ENCODE data around the gene SMIM5.
A peak's percentile ranks its signal among the peaks of the same experiment; 100 is the strongest.

The SMIM5 gene

DNA sequence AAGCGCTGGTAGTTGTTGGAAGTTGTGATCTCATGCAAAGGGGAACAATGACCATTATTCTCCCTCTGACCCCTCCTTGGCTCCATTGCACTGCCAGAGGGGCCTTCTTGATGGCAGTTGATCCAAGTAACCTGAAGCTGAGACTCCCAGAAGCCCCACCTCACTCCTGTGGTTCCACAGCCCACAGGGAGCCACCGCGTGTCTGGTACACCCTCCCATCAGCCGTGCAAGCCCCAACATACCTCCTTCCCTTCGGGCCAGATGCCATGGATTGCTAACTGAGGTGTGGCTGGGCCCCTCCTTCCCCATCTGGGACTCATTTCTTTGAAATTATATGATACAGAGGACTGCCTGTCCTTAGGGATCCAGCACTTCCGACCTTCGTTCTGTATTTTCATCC lies 51.7 kb downstream of the SMIM5 start:
- H3K4me3 ChIP-seq (ENCODE audit: low read length): no peak overlapping the region
- DNase-seq (ENCODE audit: low read depth, low spot score): no peak

DNA sequence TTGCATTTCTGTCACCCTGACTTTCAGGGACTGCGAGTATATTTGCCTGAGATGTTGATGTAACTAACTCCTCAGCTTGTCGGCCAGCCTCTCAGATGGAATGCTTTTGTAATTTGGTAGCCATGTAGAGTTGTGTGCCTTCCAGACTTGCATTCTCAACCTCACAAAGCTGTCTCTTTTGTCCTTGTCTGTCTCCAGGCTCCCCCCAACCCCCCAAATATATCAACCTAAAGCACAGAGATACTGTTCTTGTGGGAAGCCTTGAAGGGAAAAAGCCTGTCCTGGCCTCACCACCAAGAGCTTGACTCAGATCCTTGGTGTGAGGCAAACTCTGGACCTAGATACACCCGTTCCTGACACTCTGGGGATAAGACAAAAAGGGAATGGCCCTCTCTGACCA lies 52.3 kb downstream of the SMIM5 start:
- no peak overlapping the region for H3K4me3 ChIP-seq (ENCODE audit: low read length)
- DNase-seq (ENCODE audit: low read depth, low spot score): no peak

DNA sequence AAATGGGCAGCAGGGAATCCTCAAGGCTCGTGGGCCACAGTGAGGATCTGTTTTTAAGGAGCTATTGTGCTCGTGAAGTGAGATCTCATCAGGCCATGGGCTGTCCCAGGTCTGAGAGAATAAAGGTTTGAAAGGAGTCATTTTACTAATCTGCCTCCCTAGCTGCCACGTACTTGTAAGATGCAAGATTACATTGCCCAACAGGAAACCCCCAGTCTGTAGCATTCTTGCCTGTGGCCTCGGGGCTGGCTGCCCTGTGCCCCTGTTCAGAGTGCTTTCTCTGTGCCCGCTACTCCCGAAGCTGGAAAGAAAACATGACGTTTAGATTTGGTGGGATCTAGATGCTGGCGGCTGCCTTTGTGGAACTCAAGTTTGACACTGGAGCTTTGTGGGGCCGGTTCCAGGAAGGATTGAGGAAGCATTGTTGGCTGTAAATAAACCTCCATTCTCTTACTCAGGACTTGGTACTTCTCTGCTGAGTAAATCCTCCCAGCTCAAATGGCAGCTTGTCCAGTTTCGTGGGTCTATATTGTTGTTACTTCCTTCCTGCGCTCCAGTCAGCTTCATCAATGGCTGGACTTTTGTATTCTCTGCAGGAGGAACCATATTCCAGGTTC lies 55.1 kb downstream of the SMIM5 start:
- no peak for DNase-seq (ENCODE audit: low read depth, low spot score)

DNA sequence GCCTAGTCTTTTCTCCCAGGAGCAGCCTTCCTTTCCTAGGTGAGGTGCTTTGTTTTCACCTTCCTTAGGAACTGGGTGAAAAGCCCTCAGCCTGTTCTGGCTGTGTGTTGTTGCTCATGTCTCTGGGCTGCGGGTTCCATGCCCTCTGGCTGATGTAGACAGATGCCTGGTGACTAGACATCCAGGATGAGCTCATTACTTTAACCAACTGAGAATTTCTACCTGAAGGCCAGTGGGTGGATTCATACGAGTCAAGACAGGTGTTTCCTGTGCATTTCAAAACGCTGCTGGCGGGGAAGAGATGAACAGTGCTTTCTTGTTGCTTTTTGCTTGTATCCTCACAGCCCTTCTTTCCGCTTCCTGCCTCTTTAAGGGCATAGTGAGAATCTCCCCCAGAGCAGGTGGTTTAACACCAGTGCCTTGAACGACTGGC lies 56.2 kb downstream of the SMIM5 start:
- peak; percentile 97 for DNase-seq (ENCODE audit: low read depth, low spot score)
- peak overlapping the region; percentile 34 for H3K4me3 ChIP-seq (ENCODE audit: low read length)

More for the DNA sequence above, 55.1 kb downstream of the SMIM5 start:
- H3K4me3 ChIP-seq (ENCODE audit: low read length): peak overlapping the region; percentile 0; the same call in 1 of the 2 replicates
